ENCODE data around the gene TRMO.

The TRMO gene

DNA sequence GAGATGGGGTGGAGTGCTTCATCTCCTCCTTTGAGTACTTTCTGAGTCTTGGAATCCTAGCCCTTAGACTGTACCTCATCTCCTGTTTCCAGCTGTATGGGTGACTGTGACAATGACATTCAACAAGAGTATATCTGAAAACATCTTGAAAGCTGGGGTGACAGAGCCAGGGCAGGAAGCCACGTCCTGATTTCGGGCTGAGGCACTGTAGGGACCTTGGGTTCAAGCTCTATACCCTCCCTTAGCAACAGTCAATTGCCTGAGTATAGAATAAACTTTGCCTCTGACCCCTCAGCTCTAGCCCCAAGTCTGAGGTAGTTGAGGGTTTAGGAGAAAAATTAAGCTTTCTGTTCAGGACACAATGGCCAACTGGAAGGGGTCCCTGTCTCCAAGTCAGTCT is 63.0 kb downstream of the TRMO start:
- no peaks in the 10 kb centered on the region for H3K36me3 ChIP-seq (ENCODE audit: control insufficient read depth, low read length)

DNA sequence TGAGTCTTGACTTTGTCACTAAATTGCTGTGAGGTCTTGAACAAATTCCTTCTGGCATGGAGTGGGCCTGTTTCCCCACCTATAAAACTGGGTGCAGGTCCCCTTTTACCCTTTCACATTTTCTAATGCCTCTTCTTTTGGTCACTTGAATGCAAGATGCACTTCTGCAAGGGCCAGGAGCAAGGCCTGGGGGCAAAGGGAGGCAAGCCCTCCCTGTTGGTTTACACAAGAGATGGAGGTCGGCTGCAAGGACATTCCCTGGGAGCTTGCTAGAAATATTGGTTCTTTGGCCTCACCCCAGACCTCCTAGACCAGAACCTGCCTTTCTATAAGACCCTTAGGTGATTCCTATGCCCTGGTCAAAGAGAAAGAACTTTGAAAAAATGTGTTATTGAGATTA is 63.5 kb downstream of the TRMO start:
- H3F3A ChIP-seq (ENCODE audit: control insufficient read depth, insufficient read depth), result no peaks in the 10 kb centered on the region

More for the DNA sequence above, 63.0 kb downstream of the TRMO start:
- Histone ChIP-seq H3K9me2 (replicated peaks; ENCODE audit: control insufficient read depth, low read length) (no peaks in the 10 kb centered on the region), H3K79me2 (ENCODE audit: control insufficient read depth, low read length) (no peaks in the 10 kb centered on the region), H4K20me1 (ENCODE audit: control insufficient read depth, insufficient read depth, low read depth, low read length) (no peaks in the 10 kb centered on the region), H3K9me3 (ENCODE audit: control insufficient read depth, insufficient read depth, low read length) (no peaks in the 10 kb centered on the region), H3F3A (ENCODE audit: control insufficient read depth, insufficient read depth) (no peaks in the 10 kb centered on the region), H3K4me1 (ENCODE audit: control insufficient read depth, low read length) (peaks cover 3% of the 10 kb centered on the region), H3K27me3 (ENCODE audit: control insufficient read depth, low read length) (peaks cover 19% of the 10 kb centered on the region), H3K4me3 (ENCODE audit: low read length) (no peak overlapping the region), H3K4me2 (ENCODE audit: low read length) (no peak overlapping the region), H3K27ac (ENCODE audit: low read depth, low read length) (no peak overlapping the region)
- TF ChIP-seq CTCF (IDR thresholded peaks at IDR 0.05; ENCODE audit: low read depth, low read length, poor library complexity, severe bottlenecking) (no peak), EZH2phosphoT487 (IDR thresholded peaks at IDR 0.05; ENCODE audit: borderline replicate concordance, low read length) (no peak)

DNA sequence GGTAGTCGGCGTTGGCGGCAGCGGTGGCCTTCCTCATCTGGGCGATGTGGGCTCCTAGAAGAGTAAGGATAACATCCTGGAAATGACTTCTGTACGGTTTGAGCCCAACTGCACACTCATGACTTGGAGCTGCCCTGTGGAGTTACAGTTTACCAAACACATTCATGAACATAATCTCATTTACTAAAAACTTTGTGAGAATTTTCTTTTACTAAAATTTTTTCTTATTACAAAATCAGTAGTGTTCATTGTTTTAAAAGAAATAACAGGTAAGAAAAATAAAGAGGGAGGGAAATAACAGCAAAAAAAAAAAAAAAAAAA is 63.9 kb downstream of the TRMO start:
- Histone ChIP-seq H3K27me3 (ENCODE audit: control insufficient read depth, low read length) (peaks cover 19% of the 10 kb centered on the region), H3F3A (ENCODE audit: control insufficient read depth, insufficient read depth) (no peaks in the 10 kb centered on the region), H3K36me3 (ENCODE audit: control insufficient read depth, low read length) (no peaks in the 10 kb centered on the region), H3K9me2 (replicated peaks; ENCODE audit: control insufficient read depth, low read length) (no peaks in the 10 kb centered on the region), H3K9me3 (ENCODE audit: control insufficient read depth, insufficient read depth, low read length) (peaks cover 2% of the 10 kb centered on the region; the same call in 1 of the 2 replicates), H4K20me1 (ENCODE audit: control insufficient read depth, insufficient read depth, low read depth, low read length) (no peaks in the 10 kb centered on the region), H3K4me3 (ENCODE audit: low read length) (no peak overlapping the region), H3K27ac (ENCODE audit: low read depth, low read length) (no peak overlapping the region), H3K4me1 (ENCODE audit: control insufficient read depth, low read length) (no peaks in the 10 kb centered on the region), H3K79me2 (ENCODE audit: control insufficient read depth, low read length) (no peaks in the 10 kb centered on the region), H3K4me2 (ENCODE audit: low read length) (no peak overlapping the region)
- TF ChIP-seq EZH2phosphoT487 (IDR thresholded peaks at IDR 0.05; ENCODE audit: borderline replicate concordance, low read length) (no peak), CTCF (IDR thresholded peaks at IDR 0.05; ENCODE audit: low read depth, low read length, poor library complexity, severe bottlenecking) (no peak)

More for the DNA sequence above, 63.5 kb downstream of the TRMO start:
- Histone ChIP-seq H3K9me3 (ENCODE audit: control insufficient read depth, insufficient read depth, low read length) (no peaks in the 10 kb centered on the region), H3K27me3 (ENCODE audit: control insufficient read depth, low read length) (peaks cover 19% of the 10 kb centered on the region), H3K27ac (ENCODE audit: low read depth, low read length) (no peak overlapping the region), H3K4me1 (ENCODE audit: control insufficient read depth, low read length) (no peaks in the 10 kb centered on the region), H4K20me1 (ENCODE audit: control insufficient read depth, insufficient read depth, low read depth, low read length) (no peaks in the 10 kb centered on the region), H3K36me3 (ENCODE audit: control insufficient read depth, low read length) (no peaks in the 10 kb centered on the region), H3K4me3 (ENCODE audit: low read length) (no peak overlapping the region), H3K9me2 (replicated peaks; ENCODE audit: control insufficient read depth, low read length) (no peaks in the 10 kb centered on the region), H3K4me2 (ENCODE audit: low read length) (no peak overlapping the region), H3K79me2 (ENCODE audit: control insufficient read depth, low read length) (no peaks in the 10 kb centered on the region)
- no peak for TF ChIP-seq EZH2phosphoT487 (IDR thresholded peaks at IDR 0.05; ENCODE audit: borderline replicate concordance, low read length)
- TF ChIP-seq CTCF (IDR thresholded peaks at IDR 0.05; ENCODE audit: low read depth, low read length, poor library complexity, severe bottlenecking), result no peak

Data from DOHH2 (cell line).